ENCODE measurements around the gene TLR7.

- TF ChIP-seq CTCF (tag by site-specific recombination; IDR thresholded peaks at IDR 0.05), result no peak
- no peak for TF ChIP-seq ATF2 (tag by site-specific recombination; IDR thresholded peaks at IDR 0.05; ENCODE audit: low read depth)
- no peak for TF ChIP-seq KLF1 (tag by site-specific recombination; IDR thresholded peaks at IDR 0.05)
- TF ChIP-seq ZNF274 (IDR thresholded peaks at IDR 0.05; ENCODE audit: low read length), result no peak
- TF ChIP-seq ZNF274 (tag by site-specific recombination; IDR thresholded peaks at IDR 0.05; ENCODE audit: borderline replicate concordance), result no peak
- no peak for TF ChIP-seq ZNF16 (tag by site-specific recombination; IDR thresholded peaks at IDR 0.05; ENCODE audit: low read depth)
- TF ChIP-seq ZNF174 (tag by site-specific recombination; IDR thresholded peaks at IDR 0.05), result no peak
- no peak for TF ChIP-seq ZBTB21 (tag by site-specific recombination; IDR thresholded peaks at IDR 0.05)
- TF ChIP-seq ZNF138 (tag by site-specific recombination; IDR thresholded peaks at IDR 0.05; ENCODE audit: borderline replicate concordance), result no peak
These were observed 29.0 kb downstream of the TLR7 start for GRCh38 chrX:12895866-12896265.

Measured in HEK293 (cell line).